Subcutaneous abdominal adipose tissue (tissue), 5 donors: ENCODE results near the gene EFHB.
"Not testable (repeated sequence)": the region's sequence is repeated elsewhere in the genome, so short reads cannot be mapped to it uniquely, and the experiment has no call there.

Experiments
- H3K27ac ChIP-seq: one replicate; pipeline ENCODE4 v1.7.0; 2013; ENCODE audit warnings: low read depth, mild to moderate bottlenecking, inconsistent platforms, low read length, moderate library complexity
- H3K27me3 ChIP-seq, 5 donors: one replicate each; pipeline ENCODE4 v1.7.0; 2013; ENCODE audit warnings: low read length in 5 of 5, inconsistent platforms in 1 of 5; ENCODE audit not compliant: control insufficient read depth in 5 of 5, insufficient read depth in 4 of 5
- H3K36me3 ChIP-seq, 5 donors: one replicate each; pipeline ENCODE4 v1.7.0; 2013; ENCODE audit warnings: low read length in 5 of 5; ENCODE audit not compliant: control insufficient read depth in 5 of 5, insufficient read depth in 5 of 5
- H3K4me1 ChIP-seq, 5 donors: one replicate each; pipeline ENCODE4 v1.7.0; 2013; ENCODE audit warnings: low read length in 5 of 5, mild to moderate bottlenecking in 3 of 5, moderate library complexity in 1 of 5; ENCODE audit not compliant: control insufficient read depth in 5 of 5, insufficient read depth in 5 of 5
- H3K4me3 ChIP-seq, 5 donors: one replicate each; pipeline ENCODE4 v1.7.0; 2013; ENCODE audit warnings: low read length in 5 of 5, low read depth in 1 of 5
- H3K9ac ChIP-seq, 5 donors: one replicate each; pipeline ENCODE4 v1.7.0; 2013; ENCODE audit warnings: low read length in 5 of 5, mild to moderate bottlenecking in 4 of 5, moderate library complexity in 3 of 5
- H3K9me3 ChIP-seq, 5 donors: one replicate each; pipeline ENCODE4 v1.7.0; 2013; ENCODE audit warnings: low read length in 5 of 5; ENCODE audit not compliant: control insufficient read depth in 5 of 5
- donor health status: healthy.
- donor health status: healthy.
- donor health status: healthy.
- donor health status: healthy.
- donor health status: healthy.

EFHB gene

DNA sequence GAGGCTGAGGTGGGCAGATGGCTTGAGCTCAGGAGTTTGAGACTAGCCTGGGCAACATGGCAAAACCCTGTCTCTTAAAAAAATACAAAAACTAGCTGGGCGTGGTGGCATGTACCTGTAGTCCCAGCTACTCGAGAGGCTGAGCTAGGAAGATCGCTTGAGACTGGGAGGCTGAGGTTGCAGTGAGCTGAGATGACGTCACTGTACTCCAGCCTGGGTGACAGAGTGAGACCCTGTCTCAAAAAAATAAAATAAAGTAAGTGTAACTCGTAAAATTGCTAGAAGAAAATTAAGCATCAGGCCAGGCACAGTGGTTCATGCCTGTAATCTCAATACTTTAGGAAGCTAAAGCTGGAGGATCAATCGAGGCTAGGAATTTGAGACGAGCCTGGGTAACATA lies 34.2 kb downstream of the EFHB start:
- not testable (repeated sequence) for H3K9ac ChIP-seq

DNA sequence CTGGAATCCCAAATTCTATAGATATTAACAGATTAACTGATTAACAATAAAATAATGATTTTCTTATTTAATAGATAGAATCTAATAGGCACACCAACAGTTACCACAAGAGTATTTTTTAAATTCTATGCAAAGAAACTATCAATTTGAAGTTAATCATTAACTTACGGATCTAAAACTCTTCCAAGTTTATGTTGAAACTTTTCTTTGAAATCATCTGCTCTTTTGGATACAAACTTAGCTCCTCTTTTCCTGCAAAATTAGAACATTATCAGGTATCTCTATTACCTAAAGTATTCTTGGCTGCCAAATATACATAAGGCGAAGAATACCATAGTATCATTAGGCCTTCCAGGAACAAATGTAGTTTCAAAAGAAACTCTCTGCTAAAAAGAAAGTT lies 34.8 kb downstream of the EFHB start:
- Histone ChIP-seq H3K9me3 (no peaks in the 10 kb centered on the region), H3K4me1 (no peaks in the 10 kb centered on the region), H3K4me3 (no peak overlapping the region), H3K27me3 (no peaks in the 10 kb centered on the region), H3K27ac (no peak overlapping the region), H3K36me3 (peaks cover 0 to 4% (median 0%) of the 10 kb centered on the region in 5 donors), H3K9ac (no peak overlapping the region)

More for the DNA sequence above, 34.2 kb downstream of the EFHB start:
- H3K36me3 ChIP-seq, H3K27me3 ChIP-seq, H3K4me1 ChIP-seq, H3K9me3 ChIP-seq, H3K4me3 ChIP-seq, H3K27ac ChIP-seq: not testable (repeated sequence)

DNA sequence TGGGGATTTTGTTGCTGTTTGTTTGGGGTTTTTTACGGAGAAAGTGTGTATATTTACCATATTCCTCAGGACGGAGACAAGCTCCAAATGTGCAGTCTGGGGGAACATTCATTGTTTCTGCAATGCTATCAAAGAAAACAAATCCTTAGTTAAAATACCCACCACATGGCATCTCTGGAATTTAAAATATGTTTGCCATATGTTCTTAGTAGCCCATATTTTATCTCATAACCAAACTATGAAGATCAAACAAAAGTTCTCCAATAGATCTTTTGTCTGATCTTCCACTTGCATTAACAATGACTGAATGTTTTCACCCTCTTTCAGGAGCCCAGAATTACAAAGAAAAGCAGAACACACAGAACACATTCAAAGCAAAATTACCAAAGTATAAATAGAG lies 35.3 kb downstream of the EFHB start:
- Histone ChIP-seq H3K9ac (no peak overlapping the region), H3K36me3 (peaks cover 0 to 4% (median 0%) of the 10 kb centered on the region in 5 donors), H3K4me1 (no peaks in the 10 kb centered on the region), H3K27me3 (no peaks in the 10 kb centered on the region), H3K27ac (no peak overlapping the region), H3K9me3 (no peaks in the 10 kb centered on the region), H3K4me3 (no peak overlapping the region)

DNA sequence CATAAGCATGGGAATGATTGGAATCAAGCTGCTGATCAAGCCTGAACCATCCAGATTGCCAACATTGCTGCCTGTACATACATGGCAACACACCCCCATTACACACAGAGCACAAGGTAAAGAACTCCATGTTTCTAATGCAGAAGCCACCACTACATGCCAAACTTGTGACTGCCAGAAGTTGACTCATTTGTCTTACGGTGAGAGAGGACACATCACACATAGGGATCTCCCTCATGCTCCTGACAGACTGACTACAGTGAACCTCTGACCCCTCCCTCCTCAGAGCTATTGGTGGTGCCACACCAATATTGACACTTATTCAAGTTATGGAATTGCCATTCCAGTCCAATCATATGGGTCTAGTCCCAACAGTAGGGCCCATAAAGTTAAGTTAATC lies 42.3 kb downstream of the EFHB start:
- Histone ChIP-seq H3K27ac (no peak overlapping the region), H3K9me3 (no peaks in the 10 kb centered on the region), H3K9ac (no peak overlapping the region), H3K4me3 (no peak overlapping the region), H3K36me3 (peaks cover 0 to 4% (median 0%) of the 10 kb centered on the region in 5 donors), H3K4me1 (peaks cover 0 to 16% (median 13%) of the 10 kb centered on the region in 5 donors), H3K27me3 (no peaks in the 10 kb centered on the region)

DNA sequence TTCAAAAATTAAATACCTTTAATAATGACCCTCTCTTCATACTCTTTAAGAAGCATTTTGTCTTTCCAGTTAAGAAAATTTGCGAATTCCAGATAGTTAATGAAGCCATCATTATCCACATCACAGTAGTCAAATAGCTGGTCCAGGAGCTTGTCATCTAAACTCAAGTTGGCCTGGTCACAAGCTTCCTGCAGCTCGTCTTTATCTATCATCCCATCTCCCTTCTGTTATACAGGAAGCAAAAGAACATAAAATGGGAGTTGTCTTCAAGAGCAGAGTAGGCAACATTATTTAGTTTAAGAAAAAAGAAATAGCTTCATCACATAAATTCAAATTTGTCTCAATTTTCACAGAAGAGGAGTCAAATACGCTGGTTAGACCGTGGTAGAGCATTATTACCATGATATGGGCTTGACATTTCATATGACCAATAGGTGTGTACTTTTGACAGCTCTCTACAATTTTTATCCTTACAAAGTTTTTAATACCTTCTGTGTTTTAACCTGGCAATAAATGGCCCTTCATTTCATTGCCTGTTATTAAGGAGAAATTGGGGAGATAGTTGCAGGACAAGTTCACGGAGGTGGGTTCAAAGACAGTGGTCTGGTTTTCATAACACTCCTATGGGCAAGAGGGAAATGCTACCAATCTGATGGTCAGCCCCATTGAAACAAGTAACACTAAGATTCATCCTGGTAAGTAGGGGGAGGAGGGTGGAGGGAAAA lies 45.4 kb downstream of the EFHB start:
- Histone ChIP-seq H3K9ac (peak overlapping the region in 2 of 5 donors; percentile 30 to 47), H3K36me3 (peaks cover 0 to 1% (median 0%) of the 10 kb centered on the region in 5 donors), H3K27me3 (no peaks in the 10 kb centered on the region), H3K4me3 (peak overlapping the region; percentile 22 to 67 (median 56)), H3K27ac (no peak overlapping the region), H3K4me1 (peaks cover 0 to 16% (median 13%) of the 10 kb centered on the region in 5 donors), H3K9me3 (no peaks in the 10 kb centered on the region)

DNA sequence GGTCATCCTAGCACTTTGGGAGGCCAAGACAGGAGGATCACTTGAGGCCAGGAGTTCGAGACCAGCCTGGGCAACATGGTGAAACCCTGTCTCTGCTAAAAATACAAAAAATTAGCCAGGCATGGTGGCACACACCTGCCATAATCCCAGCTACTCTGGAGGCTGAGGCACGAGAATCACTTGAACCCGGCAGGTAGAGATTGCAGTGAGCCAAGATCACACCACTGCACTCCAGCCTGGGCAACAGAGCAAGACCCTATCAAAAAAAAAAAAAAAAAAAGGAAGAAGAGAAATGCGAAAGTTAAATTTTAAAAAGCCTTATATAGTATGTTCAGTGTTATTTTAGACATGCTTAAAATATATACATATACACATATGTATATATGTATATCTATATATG lies 46.9 kb downstream of the EFHB start:
- H3K4me3 ChIP-seq, H3K9ac ChIP-seq, H3K36me3 ChIP-seq, H3K27ac ChIP-seq, H3K27me3 ChIP-seq, H3K9me3 ChIP-seq: not testable (repeated sequence)
- H3K4me1 ChIP-seq, result peaks cover 0 to 16% (median 13%) of the 10 kb centered on the region in 5 donors

DNA sequence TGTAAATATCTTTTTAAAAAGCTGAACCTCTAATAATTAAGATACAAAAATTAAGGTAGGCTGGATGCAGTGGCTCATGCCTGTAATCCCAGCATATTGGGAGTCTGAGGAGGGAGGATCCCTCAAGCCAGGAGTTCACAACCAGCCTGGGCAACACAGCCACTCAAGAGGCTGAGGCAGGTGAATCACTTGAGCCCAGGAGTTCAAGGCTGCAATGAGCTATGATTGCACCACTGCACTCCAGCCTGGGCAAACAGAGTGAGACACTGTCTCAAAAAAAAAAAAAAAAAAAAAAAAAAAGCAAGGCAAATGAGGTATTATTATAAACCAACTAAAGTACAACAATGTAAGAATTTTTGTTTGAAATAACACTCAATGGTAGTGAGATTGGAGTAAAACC lies 47.6 kb downstream of the EFHB start:
- no peak overlapping the region for H3K27ac ChIP-seq
- no peak overlapping the region for H3K4me3 ChIP-seq
- H3K27me3 ChIP-seq, result no peaks in the 10 kb centered on the region
- H3K9me3 ChIP-seq, result no peaks in the 10 kb centered on the region
- H3K9ac ChIP-seq, result no peak overlapping the region
- peaks cover 0 to 2% (median 0%) of the 10 kb centered on the region in 5 donors for H3K36me3 ChIP-seq
- peaks cover 0 to 16% (median 13%) of the 10 kb centered on the region in 5 donors for H3K4me1 ChIP-seq

DNA sequence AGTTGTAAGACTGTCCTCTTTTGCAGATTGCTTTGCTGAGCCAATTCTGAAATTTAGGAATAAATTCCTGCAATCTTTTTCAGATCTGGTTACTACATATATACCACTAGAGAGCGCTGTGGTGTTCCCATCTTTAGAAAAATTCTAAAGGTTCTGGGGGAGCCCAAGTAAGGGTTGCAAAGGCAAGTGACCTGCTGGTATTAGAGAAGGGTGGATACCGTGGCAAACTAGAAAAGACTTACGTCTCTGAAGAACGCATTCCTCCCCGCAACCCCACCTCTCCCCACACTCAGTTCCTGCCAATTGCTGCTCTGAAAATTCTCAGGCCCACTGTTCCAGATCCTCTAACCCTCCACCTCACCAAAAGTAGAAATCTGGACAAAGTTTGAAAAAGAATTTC lies 48.5 kb downstream of the EFHB start:
- Histone ChIP-seq H3K4me3 (no peak overlapping the region), H3K36me3 (peaks cover 0 to 2% (median 0%) of the 10 kb centered on the region in 5 donors), H3K9me3 (no peaks in the 10 kb centered on the region), H3K27ac (no peak overlapping the region), H3K4me1 (peaks cover 0 to 16% (median 13%) of the 10 kb centered on the region in 5 donors), H3K9ac (no peak overlapping the region), H3K27me3 (no peaks in the 10 kb centered on the region)

DNA sequence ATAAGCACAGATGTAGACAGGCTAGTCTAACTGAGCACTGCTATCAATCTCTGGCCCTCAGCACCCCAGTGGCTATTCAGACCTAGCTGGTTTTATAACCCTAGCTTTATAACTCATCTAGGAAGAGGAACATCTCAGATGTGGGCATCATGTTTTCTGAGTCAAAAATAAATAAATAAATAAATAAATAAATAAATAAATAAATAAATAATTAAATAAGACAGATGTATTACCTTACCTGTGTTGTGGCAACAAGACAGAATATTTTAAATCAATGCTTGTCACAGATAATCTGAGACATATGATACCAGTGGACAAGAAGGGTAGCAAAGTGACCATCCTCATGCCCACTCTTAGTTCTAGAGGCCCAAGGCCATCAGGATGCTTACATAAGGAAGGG lies 52.2 kb downstream of the EFHB start:
- Histone ChIP-seq H3K9ac (no peak overlapping the region), H3K9me3 (no peaks in the 10 kb centered on the region), H3K4me1 (no peaks in the 10 kb centered on the region), H3K36me3 (peaks cover 0 to 2% (median 0%) of the 10 kb centered on the region in 5 donors), H3K4me3 (no peak overlapping the region), H3K27ac (no peak overlapping the region), H3K27me3 (no peaks in the 10 kb centered on the region)

DNA sequence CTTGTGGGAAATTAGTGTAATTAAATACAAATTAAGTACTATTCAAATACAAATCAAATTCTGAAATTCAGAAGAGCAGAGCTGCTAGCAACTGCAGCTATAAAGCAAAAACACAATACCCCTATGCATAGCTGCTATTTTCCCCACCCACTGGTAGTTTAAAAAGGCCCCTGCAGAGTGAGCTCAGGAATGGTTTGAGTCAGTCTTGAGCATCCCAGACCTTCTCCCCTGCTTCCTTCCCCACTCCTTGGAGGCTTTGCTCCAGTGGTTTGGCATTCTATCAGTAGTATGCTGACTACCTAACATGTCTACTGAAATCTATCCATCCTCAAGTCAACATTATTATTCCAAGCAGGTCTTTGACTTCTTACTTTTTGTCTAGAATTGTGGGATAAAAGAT lies 53.0 kb downstream of the EFHB start:
- no peaks in the 10 kb centered on the region for H3K4me1 ChIP-seq
- no peak overlapping the region for H3K27ac ChIP-seq
- no peaks in the 10 kb centered on the region for H3K27me3 ChIP-seq

More for the DNA sequence above, 53.0 kb downstream of the EFHB start:
- peaks cover 0 to 2% (median 0%) of the 10 kb centered on the region in 5 donors for H3K36me3 ChIP-seq
- H3K9ac ChIP-seq, result no peak overlapping the region
- H3K4me3 ChIP-seq, result no peak overlapping the region
- H3K9me3 ChIP-seq, result no peaks in the 10 kb centered on the region
